NCI-H1105 treated with DMSO at 0.1 percent for 48 hours (cell line): Measurements from ENCODE around the gene LAMP5.

ENCODE experiments used
- DNase-seq: peaks from one replicate; lab custom pipeline; 2025; lab: John Stamatoyannopoulos, UW

Gene LAMP5

GRCh38 chr20:9514461-9515213 lies at the start of gene LAMP5:
TSS of gene LAMP5 (plus strand) at chr20:9514590. CDS start at chr20:9514853, 263 bp downstream.
- peak; percentile 67 for DNase-seq

DNA sequence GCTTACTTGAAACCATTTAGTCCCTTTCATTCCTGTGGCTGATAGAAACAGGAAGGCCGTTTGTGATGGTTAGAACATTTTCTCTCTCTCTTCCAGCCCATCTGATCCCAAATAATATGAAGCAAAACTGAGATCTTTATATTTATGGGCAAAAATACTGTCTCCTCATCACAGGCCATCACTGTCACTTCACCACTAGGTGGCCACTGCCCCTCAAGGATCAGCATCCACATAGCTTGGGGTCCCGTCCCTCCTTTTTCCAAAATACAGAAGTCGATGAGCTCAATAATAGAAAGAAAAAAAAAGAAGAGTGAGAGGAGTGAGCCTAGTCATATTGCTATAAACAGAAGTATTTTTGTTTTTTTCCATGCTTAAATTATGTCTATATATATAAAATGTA lies 46.4 kb upstream of the LAMP5 start:
- no peak for DNase-seq

GRCh38 chr20:9474835-9475415 lies 39.5 kb upstream of the LAMP5 start:
- no peak for DNase-seq

GRCh38 chr20:9475456-9475855 lies 38.9 kb upstream of the LAMP5 start:
- DNase-seq: no peak

DNA sequence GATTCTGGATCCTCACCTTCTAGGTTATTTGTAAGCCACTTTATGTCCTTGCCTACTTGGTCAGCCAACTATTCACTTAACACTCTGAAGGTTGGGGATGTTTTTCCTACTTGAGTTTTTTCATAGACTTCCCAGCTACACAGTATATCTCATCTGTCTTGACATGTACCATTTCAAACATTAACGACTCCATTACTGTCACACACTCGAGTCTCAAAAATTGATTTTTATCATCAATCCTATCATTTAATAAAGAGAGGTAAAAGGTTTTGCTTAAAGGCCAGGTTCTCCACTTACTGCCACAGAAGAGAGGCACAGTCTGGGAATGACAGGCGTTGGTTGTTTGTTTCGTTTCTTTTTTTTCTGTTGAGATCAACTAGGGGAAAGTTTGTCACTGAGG lies 38.2 kb upstream of the LAMP5 start:
- no peak for DNase-seq

DNA sequence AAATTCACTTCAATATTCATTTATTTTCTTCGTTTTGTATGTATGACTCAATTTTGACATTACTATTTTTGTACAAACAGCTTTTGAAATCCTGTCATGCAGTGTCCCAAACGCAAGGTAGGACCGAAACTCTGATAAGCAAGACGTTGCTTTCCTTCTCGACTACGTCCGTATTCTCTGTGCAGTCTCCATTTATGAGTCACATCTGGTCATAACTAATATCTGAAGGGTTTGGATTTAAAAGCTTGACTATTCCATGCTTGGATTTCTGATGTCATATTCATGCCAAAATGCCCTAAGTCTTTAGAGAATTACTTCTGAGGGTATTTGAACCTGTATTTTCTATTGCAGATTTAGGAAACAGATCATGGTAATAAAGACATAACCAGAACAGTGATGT lies 37.8 kb upstream of the LAMP5 start:
- no peak for DNase-seq

- no peak for DNase-seq
These were observed 35.6 kb upstream of the LAMP5 start for GRCh38 chr20:9478771-9479170.

- no peak for DNase-seq
These were observed 34.3 kb upstream of the LAMP5 start for GRCh38 chr20:9480066-9480465.

GRCh38 chr20:9482180-9482579 lies 32.2 kb upstream of the LAMP5 start:
- no peak for DNase-seq

GRCh38 chr20:9483131-9483530 lies 31.3 kb upstream of the LAMP5 start:
- no peak for DNase-seq

- no peak for DNase-seq
These were observed 28.6 kb upstream of the LAMP5 start for GRCh38 chr20:9485614-9486340.

GRCh38 chr20:9487231-9487630 lies 27.2 kb upstream of the LAMP5 start:
- DNase-seq: no peak

GRCh38 chr20:9488063-9488462 lies 26.3 kb upstream of the LAMP5 start:
- DNase-seq: no peak

- no peak for DNase-seq
These were observed 24.2 kb upstream of the LAMP5 start for GRCh38 chr20:9490161-9490560.

- DNase-seq: no peak
These were observed 23.8 kb upstream of the LAMP5 start for GRCh38 chr20:9490631-9491030.

DNA sequence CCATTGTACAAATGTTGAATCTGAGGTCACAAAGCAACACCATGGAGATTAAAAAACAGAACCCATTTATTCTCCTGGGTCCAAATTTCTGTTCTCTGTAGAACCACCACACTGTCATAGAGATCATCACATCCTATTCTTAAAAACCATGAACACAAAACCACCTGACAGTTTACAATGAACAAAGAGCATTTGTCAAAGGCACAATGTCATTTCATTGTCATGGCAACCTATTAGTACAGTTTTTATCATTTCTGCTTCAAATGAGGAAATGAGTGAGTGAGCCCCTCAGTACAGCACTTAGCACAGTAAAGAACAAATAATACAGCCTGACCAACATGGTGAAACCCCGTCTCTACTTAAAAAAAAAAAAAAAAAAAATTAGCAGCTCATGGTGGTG lies 23.1 kb upstream of the LAMP5 start:
- DNase-seq: no peak

DNA sequence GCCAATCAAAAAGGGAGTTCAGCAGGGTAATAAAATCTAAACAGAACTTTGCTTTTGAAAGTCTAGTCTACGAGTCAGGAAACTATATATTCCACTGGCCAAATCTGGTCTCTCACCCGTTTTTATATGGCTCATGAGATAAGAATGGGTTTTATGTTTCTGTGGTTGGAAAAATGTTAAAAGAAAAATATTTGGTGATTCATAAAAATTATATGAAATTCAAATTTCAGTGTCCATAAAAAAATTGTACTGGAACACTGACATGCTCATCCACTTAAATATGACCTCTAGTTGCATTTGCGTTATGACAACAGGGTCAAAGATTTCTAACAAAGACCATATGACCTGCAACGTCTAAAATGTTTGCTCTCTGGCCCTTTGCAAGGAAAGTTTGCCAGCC lies 22.3 kb upstream of the LAMP5 start:
- DNase-seq: no peak

- no peak for DNase-seq
These were observed 20.6 kb upstream of the LAMP5 start for GRCh38 chr20:9493803-9494202.

- DNase-seq: no peak
These were observed 18.7 kb upstream of the LAMP5 start for GRCh38 chr20:9495701-9496100.

- DNase-seq: no peak
These were observed 18.2 kb upstream of the LAMP5 start for GRCh38 chr20:9496155-9496554.

GRCh38 chr20:9498322-9498721 lies 16.1 kb upstream of the LAMP5 start:
- no peak for DNase-seq

GRCh38 chr20:9499126-9499899 lies 15.1 kb upstream of the LAMP5 start:
- no peak for DNase-seq

DNA sequence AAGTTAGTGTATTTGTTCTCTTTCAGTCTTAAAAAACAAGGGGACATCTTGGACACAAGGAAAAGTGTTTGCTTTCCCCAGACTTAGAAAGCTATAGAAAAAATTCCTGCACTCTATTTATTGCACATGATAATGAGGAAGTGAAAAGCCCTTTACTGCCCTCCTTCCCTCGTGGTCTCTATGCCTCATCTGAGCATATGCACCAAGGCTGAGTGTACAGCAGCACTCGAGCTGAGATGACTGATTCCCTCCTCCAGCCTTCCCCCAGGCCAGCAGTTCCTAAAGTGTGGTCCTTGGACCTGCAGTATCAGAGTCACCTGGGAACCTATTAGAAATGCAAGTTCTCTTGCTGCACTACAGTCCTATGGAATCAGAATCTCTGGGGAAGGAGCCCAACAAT lies 14.3 kb upstream of the LAMP5 start:
- no peak for DNase-seq
